GOT3 (cell line): ENCODE data around the gene FRRS1L.

Source experiments
- DNase-seq: peaks from one replicate; lab custom pipeline; 2025; ENCODE audit warnings: mixed read lengths; lab: John Stamatoyannopoulos, UW

Gene FRRS1L

DNA sequence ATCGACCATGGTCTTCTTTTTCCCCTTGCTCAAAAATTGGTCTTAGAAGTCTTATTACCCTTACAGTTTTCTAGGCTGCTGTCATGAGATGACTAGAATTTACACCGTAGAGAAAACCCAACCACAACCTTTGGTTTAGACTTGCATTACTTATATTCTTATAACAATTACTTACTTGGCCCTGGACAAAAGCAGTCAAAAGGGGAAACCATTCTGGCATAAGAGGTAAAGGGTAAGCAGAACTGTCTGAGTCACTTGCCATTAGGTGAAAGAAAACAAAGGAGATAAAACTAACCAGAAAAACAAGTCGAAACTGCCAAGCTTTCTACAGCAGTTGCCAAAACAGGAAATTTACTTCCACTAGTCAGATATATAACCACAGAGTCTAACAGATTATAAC, 65.2 kb downstream of the FRRS1L start:
- no peak for DNase-seq

DNA sequence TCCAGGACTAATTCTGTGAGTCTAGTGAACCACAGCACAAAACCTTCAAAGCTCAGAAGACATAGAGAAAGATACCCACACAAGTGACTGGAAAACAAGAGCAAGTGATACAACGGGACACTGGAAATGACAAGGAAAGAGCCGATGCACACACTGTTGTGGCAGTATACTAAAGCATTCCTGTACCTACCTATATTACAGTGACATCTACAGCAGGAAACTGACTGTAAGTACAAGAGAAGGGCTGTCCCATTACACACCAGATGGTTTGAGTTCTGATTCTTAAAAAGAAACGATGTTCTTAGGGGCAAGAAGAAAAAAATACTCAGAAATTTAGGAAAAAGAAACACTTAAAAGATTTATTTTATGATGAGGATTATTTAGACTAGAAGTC, 65.8 kb downstream of the FRRS1L start:
- DNase-seq = no peak

DNA sequence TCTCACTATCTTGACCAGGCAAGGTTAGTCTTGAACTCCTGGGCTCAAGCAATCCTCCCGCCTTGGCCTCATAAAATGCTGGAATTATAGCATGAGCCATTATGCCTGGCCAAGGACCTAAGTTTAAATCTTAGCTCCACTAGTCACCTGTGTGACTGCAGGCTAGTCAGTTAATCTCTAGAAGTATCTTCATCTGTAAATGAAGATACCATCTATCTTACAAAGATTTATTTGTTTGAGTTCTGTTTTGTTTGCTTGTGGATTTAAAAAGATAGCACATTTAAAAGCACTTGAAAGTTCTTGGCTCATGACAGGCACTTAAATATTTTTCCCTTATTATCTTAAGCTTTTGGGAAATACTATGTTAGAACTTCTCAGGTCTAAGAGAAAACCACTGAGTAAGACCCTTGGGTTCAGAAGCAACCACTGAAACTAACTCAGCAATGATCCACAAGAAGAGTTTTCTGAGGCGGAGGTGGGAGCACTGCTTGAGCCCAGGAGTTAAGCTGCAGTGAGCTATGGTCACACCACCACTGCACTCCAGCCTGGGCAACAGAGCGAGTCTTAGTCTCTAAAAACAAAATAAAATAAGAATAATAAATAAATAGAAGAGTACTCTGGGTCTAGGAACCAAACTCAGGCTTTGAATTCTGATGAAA, 66.4 kb downstream of the FRRS1L start:
- DNase-seq = no peak

DNA sequence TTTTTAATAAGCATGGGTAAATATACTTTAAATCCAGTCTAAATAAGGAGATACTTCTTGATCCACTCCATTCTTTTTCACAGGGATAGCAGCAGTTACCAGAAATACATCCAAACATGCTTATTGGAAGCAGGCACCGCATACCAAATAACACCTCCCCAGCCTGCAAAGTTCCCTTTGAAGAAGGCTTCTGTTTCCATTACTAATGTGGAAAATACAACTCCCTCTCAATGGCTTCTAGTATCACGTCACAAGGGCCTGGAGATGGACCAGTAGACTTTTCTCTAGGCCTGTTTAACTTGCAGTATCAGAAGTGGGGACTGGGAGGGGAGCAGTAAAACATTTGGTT, 68.1 kb downstream of the FRRS1L start:
- no peak for DNase-seq

DNA sequence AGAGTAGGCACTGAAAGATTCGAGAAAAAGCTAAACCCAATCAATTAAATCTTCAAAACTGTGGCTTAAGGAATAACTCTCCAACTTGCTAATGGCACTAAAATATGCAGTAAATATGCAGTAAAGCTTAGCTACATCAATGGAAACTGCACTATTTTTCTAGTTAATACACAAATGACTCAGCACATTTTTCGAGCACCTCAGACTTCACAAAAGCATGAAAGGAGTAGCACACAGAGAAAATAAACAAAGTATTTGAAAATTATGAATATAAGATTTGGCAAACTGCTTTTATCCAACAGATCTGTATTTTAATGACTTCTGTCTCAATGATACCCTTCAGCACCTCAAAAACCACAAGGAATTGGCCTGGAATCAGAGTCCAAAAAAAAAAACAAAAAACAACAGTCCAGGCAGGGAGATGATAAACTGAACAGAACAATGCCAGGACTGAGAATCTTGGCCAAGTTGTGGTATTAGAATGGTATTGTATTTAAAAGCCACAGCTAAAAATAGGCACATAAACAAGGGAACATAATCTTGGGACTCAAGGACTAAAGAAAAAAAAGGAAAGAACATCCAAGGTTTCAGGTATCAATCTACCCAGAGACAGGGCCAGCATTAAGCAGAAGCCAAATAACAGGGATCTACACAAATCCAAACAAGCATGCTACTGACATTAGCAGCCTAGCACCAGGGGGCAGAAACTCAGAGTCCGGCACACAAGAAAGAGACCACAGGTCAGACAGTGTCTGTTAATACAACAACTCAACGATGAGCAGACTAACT, 68.7 kb downstream of the FRRS1L start:
- DNase-seq = no peak

DNA sequence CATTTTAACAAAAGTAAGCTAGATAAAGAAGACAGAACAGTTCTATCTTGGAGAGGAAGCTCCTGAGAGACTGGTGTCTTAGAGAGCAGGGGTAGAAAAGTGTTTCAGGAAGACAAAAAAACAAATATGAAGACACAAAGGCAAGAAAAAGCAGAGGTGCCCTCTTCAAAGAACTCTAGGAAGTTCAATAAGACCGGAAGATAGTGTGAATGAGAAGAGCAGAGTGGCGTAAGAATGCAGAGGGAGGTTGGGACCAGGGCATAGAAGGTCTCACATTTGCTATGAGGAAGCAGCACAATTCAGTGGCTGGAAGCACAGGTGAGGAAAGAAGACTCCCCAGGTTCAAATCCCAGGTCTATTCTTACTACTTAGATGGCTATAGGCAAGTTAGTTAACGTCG, 69.9 kb downstream of the FRRS1L start:
- no peak for DNase-seq

DNA sequence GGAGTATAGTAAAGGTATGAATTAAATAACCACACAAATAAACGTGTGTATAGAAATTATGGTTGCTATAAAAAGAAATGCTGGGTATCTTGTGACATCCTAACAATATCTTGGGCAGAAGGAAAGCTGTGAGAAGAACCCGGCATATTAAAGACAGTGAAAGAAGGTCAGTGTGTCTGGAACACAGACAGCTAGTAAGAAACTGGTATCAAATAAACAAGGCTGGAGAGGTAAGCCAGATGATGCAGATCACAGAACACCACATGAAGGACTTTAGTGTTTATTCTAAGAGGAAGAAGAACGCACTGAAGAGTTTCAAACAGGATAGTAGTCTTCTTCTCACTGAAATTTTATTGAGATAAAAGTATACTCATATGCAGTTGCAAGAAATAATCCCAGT, 71.7 kb downstream of the FRRS1L start:
- DNase-seq = no peak

DNA sequence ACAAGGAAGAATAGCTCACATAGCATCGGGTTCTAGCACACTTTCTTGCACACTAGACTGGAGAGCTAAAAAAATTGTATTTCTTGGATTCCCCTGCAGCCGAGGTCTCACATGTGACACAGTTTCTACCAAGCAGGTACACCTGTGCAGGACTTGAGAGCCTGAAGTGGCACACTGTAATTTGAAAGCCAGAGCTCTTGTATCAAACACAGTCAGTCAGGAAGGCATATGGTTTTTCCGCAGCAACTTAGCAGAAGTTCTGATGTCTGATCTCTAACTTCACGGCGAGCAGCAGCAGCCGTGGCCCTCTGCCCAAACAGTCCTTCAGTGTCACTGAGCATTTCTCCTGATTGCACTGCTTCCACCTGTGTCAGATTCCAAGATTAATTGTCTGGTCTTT, 72.8 kb downstream of the FRRS1L start:
- DNase-seq = no peak

DNA sequence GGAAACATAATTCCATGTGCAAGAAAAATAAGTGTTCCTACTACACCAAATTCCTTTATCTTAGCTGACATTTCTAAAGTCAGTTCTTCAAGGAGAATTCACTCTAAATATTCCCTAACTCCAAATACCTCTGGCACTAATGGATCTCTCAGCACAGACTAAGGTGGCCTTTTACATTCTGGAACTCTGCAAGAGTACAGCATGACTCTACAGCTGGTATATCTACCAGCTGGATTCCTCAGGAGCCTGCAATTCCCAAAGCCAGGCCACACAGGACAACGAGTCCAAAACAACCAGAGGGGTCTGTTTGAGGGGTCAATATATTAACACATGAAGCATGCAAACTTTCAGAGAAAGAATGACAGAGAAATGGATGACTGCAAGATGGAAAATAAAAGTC, 74.5 kb downstream of the FRRS1L start:
- DNase-seq = no peak

DNA sequence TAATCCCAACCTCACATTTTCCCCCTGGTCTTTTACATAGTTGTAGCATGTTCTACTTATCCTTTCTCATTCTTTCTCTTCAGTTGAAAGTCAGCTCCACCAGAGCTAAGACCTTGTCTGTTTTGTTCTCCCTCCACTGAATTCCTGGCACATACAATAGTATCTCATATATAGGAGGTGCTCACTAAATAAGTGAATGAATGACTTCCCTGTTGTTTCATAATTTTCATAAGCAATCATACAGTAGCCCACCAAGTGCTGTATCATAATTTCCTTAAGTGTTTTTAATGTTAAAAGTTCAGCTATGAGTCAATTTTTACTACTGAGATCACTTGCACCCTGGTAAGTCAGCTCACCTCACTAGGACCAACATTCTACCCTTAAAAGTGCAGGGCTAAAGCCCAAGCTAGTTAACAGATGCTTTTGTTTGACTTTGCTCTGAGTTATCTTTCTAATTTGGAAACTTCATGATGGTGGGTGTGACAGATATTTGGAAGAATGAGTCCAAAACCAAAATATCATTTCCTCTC, 74.9 kb downstream of the FRRS1L start:
- no peak for DNase-seq

DNA sequence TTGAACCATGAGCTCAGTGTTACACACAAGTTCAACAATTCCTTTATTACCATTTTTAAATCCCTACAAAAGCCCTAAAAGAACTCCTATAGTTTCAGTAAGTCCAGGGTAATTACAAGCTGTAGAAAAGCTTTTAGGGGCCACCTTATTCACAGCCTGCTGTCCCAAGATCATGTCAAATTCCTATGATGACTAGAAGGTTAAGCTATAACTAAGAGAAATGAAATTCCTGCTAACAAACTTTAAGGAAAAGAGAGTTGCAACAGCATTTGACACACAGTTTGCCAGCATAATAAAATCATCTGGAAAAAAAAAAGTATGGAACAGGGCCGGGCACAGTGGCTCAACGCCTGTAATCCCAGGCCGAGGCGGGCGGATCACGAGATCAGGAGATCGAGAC, 78.8 kb downstream of the FRRS1L start:
- no peak for DNase-seq

DNA sequence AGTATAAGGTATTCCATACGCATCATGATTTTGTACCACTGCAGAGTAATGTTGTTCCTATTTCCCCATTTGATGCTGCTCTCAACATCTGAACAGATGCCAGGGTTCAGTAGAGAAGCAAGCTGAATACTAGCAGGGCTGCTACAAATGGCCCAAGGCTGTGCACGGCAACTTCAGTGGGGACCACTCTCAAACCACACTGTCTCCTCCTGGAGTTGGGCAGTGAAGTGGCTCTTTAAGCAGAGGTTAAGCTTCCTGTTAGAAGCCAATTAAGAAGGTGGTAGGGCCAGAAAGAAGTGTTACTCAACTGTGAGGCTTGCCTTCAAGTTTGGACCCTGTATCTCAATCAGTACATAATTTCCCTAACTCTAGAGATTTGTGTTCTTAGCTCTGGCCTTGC, 79.3 kb downstream of the FRRS1L start:
- no peak for DNase-seq

DNA sequence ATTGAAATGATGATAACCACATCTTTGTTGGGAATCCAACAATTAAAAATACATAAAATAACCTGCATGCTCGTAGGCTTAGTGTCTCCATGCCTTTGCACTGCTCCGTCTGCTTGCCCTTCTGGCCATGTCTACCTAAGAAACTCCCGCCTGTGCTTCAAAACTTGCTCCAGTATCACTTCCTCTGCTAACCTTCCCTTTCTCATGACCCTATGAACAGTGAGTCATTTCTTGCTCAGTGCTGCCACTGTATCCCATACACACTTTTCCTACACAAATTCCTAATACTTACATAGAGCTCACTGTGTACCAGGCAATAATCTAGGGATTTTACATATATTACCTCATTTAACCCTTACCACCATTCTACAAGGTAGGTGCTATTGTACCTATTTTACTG, 80.8 kb downstream of the FRRS1L start:
- DNase-seq = no peak

DNA sequence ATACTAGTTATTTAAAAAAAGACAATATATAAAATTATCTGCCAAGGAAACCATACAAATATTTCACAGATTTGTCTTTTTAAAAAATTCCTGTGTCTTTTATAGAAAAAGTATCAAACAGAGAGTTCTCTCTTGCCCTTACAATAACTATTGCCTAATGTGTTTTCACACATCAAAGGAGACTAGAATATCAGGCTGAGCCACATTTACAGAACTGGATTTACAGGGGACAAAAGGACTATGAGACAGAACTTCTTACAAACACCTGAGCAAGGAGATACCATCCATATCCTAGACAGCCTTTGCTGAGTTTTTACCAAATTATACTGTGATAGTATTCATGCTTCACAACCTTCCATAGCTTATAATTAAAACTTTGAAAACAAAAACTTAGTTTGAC, 81.5 kb downstream of the FRRS1L start:
- no peak for DNase-seq

DNA sequence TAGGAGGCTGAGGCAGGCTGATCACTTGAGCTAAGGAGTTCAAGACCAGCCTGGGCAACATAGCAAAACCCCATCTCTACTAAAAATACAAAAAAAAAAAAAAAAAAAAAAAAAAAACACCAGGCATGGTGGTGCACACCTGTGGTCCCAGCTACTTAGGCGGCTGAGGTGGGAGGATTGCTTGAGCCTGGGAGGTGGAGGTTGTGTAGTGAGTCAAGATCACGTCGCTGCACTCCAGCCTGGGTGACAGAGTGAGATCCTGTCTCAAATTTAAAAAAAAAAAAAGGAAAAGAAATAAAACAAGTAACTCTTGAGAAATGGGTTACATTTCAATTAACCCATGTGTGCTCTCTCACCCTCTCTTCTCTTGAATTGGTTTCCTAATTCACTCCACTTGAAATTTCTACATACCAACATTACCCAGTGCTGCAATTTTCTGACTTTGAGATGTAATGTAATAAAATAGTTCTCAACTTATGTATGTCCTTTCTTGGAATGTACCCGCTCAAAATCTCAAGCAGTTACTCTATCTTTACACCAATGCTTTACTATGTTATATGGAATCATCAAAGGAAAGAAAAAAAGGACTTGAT, 83.1 kb downstream of the FRRS1L start:
- no peak for DNase-seq

DNA sequence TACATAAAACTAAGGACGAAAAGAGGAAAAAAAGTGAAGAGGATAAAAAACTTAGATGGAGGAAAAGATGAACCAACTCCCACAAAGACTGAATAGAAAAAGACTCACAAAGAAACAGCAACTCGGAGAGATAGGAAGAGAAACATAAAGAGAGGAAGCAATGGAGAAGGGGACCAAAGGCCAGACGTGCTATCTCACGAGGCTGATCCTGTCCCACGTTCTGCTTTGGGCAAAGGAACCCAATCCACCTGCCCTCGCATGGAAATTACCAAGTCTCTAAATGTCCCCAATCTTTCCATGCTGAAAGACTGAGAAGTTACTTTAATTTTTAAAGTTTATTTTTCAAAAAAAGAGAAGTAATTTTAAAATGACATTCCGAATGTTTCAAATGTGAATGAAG, 83.9 kb downstream of the FRRS1L start:
- DNase-seq = no peak

DNA sequence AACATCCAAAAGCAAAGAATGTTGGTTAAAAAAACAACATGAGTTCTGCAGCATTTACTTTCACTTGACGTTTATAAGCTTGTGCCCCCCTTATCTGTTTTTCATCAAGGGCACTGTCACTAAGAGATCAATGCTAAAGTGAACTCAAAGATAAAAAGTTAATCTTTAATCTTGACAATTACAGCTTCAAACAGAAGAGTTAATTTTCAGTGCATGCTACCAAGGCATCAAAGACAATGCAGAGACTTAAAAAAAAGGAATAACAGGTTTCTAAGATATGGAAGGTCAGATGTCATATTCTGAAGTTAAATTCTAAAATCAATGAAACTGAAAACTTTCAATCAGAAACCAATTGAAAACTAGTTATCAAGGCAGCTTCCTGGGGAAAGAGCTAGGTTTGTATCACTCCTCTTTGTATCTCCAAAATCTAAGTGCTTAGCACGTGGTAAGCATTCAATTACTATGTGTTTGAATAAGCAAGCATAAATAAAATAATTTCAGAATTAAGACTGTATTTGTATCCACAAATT, 84.9 kb downstream of the FRRS1L start:
- no peak for DNase-seq
